ENCODE data around the gene MGRN1.

GRCh38 chr16:4659363-4660353 is 35.0 kb downstream of the MGRN1 start:
- TF ChIP-seq CTCF (IDR thresholded peaks at IDR 0.05): no peak
- no peak for TF ChIP-seq POLR2A (IDR thresholded peaks at IDR 0.05)
